ENCODE results near the gene NPLOC4.
"Not testable (repeated sequence)": the region's sequence is repeated elsewhere in the genome, so short reads cannot be mapped to it uniquely, and the experiment has no call there.

GRCh38 chr17:81584771-81585170 is 52.1 kb downstream of the NPLOC4 start:
- TF ChIP-seq CTCF, POLR2A (IDR thresholded peaks at IDR 0.05): not testable (repeated sequence)
